GM19023 (cell line): ENCODE data around the gene MUC6.

Source experiments
- ATAC-seq: cut with Tn5 transposase; IDR thresholded peaks from one replicate; pipeline ENCODE4 v1.9.1; 2021; ENCODE audit warnings: mild to moderate bottlenecking, moderate library complexity; ENCODE audit not compliant: unreplicated experiment

Gene MUC6

GRCh38 chr11:1037506-1038055, 1.1 kb upstream of the MUC6 start:
- no peak for ATAC-seq

GRCh38 chr11:1036931-1037330, 413 bp upstream of the MUC6 start:
- ATAC-seq: no peak

GRCh38 chr11:1035577-1036283, 788 bp downstream of the MUC6 start:
- ATAC-seq: no peak

GRCh38 chr11:1034456-1035295, 1.8 kb downstream of the MUC6 start:
- ATAC-seq: no peak

- no peak for ATAC-seq
These were observed 2.5 kb downstream of the MUC6 start for GRCh38 chr11:1034001-1034400.

GRCh38 chr11:1033016-1033798, 3.3 kb downstream of the MUC6 start:
- no peak for ATAC-seq

GRCh38 chr11:1032310-1032891, 4.1 kb downstream of the MUC6 start:
- ATAC-seq: no peak

- ATAC-seq: no peak
These were observed 5.2 kb downstream of the MUC6 start for GRCh38 chr11:1031121-1031899.

GRCh38 chr11:1030556-1030955, 6.0 kb downstream of the MUC6 start:
- no peak for ATAC-seq

GRCh38 chr11:1030086-1030485, 6.4 kb downstream of the MUC6 start:
- no peak for ATAC-seq

GRCh38 chr11:1029654-1030053, 6.9 kb downstream of the MUC6 start:
- no peak for ATAC-seq

- ATAC-seq: no peak
These were observed 7.5 kb downstream of the MUC6 start for GRCh38 chr11:1029051-1029450.

GRCh38 chr11:1028616-1029015, 7.9 kb downstream of the MUC6 start:
- no peak for ATAC-seq

- ATAC-seq: no peak
These were observed 8.3 kb downstream of the MUC6 start for GRCh38 chr11:1028291-1028540.

- no peak for ATAC-seq
These were observed 8.8 kb downstream of the MUC6 start for GRCh38 chr11:1027483-1028290.

GRCh38 chr11:1026641-1027482, 9.7 kb downstream of the MUC6 start:
- no peak for ATAC-seq

- ATAC-seq: no peak
These were observed 10.4 kb downstream of the MUC6 start for GRCh38 chr11:1026163-1026450.

- ATAC-seq: no peak
These were observed 10.9 kb downstream of the MUC6 start for GRCh38 chr11:1025410-1026162.
